Measurements from ENCODE around the gene CELF2.

CELF2 gene

DNA sequence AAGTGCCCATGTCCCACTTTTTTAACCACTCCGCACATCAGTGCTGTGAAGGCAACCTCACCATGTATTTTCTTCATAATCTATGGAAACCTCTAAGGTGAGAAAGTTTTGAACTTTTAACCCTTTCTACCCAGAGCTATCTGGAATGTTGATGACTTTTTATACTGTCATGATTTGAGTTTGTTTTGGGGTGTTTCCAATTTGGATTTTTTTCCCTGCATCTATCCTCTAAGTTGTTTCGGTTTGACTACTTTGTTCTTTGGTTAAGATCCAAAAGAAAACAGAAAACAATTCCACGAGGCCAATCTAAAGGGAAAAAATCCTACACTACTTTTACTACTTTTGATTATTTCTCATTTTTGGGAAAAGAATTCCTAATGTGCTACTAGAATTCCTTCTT lies 314.1 kb downstream of the CELF2 start:
- peak; percentile 34 for DNase-seq (ENCODE audit: low read depth, low spot score)
- in situ Hi-C loops (cut with HindIII; ENCODE audit: low sequenced_read_pairs): no loop called here
- no peak overlapping the region for H3K4me3 ChIP-seq (ENCODE audit: low read depth, low read length)
- TF ChIP-seq, protein P1, sequence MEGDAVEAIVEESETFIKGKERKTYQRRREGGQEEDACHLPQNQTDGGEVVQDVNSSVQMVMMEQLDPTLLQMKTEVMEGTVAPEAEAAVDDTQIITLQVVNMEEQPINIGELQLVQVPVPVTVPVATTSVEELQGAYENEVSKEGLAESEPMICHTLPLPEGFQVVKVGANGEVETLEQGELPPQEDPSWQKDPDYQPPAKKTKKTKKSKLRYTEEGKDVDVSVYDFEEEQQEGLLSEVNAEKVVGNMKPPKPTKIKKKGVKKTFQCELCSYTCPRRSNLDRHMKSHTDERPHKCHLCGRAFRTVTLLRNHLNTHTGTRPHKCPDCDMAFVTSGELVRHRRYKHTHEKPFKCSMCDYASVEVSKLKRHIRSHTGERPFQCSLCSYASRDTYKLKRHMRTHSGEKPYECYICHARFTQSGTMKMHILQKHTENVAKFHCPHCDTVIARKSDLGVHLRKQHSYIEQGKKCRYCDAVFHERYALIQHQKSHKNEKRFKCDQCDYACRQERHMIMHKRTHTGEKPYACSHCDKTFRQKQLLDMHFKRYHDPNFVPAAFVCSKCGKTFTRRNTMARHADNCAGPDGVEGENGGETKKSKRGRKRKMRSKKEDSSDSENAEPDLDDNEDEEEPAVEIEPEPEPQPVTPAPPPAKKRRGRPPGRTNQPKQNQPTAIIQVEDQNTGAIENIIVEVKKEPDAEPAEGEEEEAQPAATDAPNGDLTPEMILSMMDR (IDR thresholded peaks at IDR 0.05; ENCODE audit: low read depth, low read length): no peak

DNA sequence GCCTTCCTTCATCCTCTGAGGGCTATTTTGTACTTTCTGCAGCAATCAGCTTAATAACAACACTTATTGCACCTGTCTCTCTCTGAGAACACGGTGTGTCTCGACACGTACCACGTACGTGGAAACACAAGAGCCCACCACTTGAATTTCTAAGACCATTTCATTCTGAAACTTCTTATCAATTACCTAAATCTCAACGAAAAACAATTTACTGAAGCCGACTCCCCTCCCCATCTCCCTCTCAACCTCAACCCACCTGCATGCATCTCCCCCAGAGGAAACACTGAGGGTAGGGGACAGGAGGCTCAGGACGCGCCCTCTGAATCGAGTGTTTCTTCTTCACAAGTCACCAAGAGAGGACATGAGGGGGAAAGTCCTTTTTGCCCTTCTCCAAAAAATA lies 315.2 kb downstream of the CELF2 start:
- DNase-seq (ENCODE audit: low read depth, low spot score): no peak
- TF ChIP-seq, protein P1 (IDR thresholded peaks at IDR 0.05; ENCODE audit: low read depth, low read length): no peak
- H3K4me3 ChIP-seq (ENCODE audit: low read depth, low read length): no peak overlapping the region
- in situ Hi-C loops (cut with HindIII; ENCODE audit: low sequenced_read_pairs): no loop called here

DNA sequence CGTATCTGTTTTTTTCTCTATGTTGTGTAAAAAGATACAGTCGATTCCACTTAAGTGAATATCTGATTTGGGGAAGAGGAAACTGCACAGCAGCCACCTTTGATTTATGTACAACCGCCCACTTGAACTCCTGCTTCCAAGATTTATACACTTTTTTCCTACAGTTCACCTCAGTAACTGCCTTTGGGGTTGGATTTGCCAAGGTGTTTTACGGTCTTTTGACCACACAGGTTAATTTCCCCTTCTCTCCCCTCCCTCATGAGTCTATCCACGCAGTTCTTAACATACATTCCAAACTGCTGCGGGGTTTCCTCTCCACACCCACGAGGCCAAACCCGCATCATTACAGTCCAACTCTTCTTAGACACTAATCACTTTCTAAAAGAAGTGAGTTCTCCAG lies 316.8 kb downstream of the CELF2 start:
- TF ChIP-seq, protein P1 (IDR thresholded peaks at IDR 0.05; ENCODE audit: low read depth, low read length): no peak
- no peak for DNase-seq (ENCODE audit: low read depth, low spot score)
- in situ Hi-C loops (cut with HindIII; ENCODE audit: low sequenced_read_pairs): no loop called here
- no peak overlapping the region for H3K4me3 ChIP-seq (ENCODE audit: low read depth, low read length)

GRCh38 chr10:11335167-11335652 lies 317.5 kb downstream of the CELF2 start:
- in situ Hi-C loops (cut with HindIII; ENCODE audit: low sequenced_read_pairs): no loop called here
- H3K4me3 ChIP-seq (ENCODE audit: low read depth, low read length): no peak overlapping the region
- no peak for DNase-seq (ENCODE audit: low read depth, low spot score)
- TF ChIP-seq, protein P1 (IDR thresholded peaks at IDR 0.05; ENCODE audit: low read depth, low read length): no peak

GRCh38 chr10:11335881-11336430 lies 318.3 kb downstream of the CELF2 start:
- in situ Hi-C loops (cut with HindIII; ENCODE audit: low sequenced_read_pairs): no loop called here
- no peak for DNase-seq (ENCODE audit: low read depth, low spot score)
- no peak overlapping the region for H3K4me3 ChIP-seq (ENCODE audit: low read depth, low read length)
- TF ChIP-seq, protein P1 (IDR thresholded peaks at IDR 0.05; ENCODE audit: low read depth, low read length): no peak

DNA sequence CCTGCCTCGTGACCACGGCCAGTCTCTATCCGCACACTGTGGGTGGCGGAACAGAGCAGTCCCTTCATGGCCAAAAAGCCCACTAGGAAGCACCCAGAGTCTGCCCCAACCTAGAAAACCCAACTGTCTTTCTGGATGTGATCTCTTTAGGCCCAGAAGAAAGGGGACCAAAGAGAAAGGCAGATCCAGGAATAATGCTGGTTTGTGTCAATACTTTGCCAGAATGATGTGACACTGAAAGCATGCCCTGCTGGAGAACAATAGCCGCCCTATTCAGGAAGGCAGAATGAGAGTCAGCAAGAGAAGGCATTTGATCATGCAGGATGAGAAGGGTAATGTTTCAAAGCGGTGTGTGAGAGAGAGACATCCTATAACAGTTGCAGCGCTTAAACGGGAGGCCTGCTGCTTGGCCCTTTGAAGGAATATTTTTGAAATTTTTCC lies 319.1 kb downstream of the CELF2 start:
- in situ Hi-C loops (cut with HindIII; ENCODE audit: low sequenced_read_pairs): no loop called here
- H3K4me3 ChIP-seq (ENCODE audit: low read depth, low read length): no peak overlapping the region
- TF ChIP-seq, protein P1 (IDR thresholded peaks at IDR 0.05; ENCODE audit: low read depth, low read length): no peak
- DNase-seq (ENCODE audit: low read depth, low spot score): no peak

Measured in astrocyte of the spinal cord (primary cell).